Measurements from ENCODE around the gene CSTF2T. TPM values are rescaled to one million over a fixed set of nuclear protein-coding genes. Genes with fewer than 3 reads are reported as not detected.

Gene CSTF2T
- polyA plus RNA-seq, 1 donor: 28.7 TPM

- DNase-seq (ENCODE audit: low read depth): no peak
Observed at GRCh38 chr10:51651063-51651462, 48.3 kb downstream of the CSTF2T start.

GRCh38 chr10:51649064-51649463 is 50.3 kb downstream of the CSTF2T start:
- DNase-seq (ENCODE audit: low read depth): no peak

Measured in forelimb muscle (tissue), 1 donor.